WERI-Rb-1 (cell line): ENCODE results near the gene METRN.

Experiments used
- DNase-seq: peaks from one replicate; pipeline ENCODE4 v3.0.0-alpha.2; 2020
- H3K27ac ChIP-seq: fragments of 250-450 bp; sonication (Bioruptor Pico); 2 replicates; pipeline ENCODE4 v1.5.1; 2020; ENCODE audit warnings: mild to moderate bottlenecking, moderate library complexity
- H3K27me3 ChIP-seq: fragments of 250-450 bp; sonication (Bioruptor Pico); 2 replicates; pipeline ENCODE4 v1.5.1; 2021; ENCODE audit warnings: mild to moderate bottlenecking, low read depth, moderate library complexity; ENCODE audit not compliant: insufficient read depth, severe bottlenecking
- H3K36me3 ChIP-seq: fragments of 250-450 bp; sonication (Bioruptor Pico); 2 replicates; pipeline ENCODE4 v1.5.1; 2020; ENCODE audit warnings: mild to moderate bottlenecking, moderate library complexity
- H3K4me3 ChIP-seq: 2 replicates; pipeline ENCODE4 v1.5.1; 2011; ENCODE audit warnings: low read depth, mild to moderate bottlenecking, control low read depth, low read length
- H3K9me3 ChIP-seq: fragments of 250-450 bp; sonication (Bioruptor Pico); 2 replicates; pipeline ENCODE4 v1.5.1; 2021; ENCODE audit warnings: mild to moderate bottlenecking, moderate library complexity; ENCODE audit not compliant: severe bottlenecking
- CTCF ChIP-seq: IDR thresholded peaks from 2 replicates; pipeline ENCODE4 v1.5.1; 2011; ENCODE audit warnings: low read depth, mild to moderate bottlenecking, control low read depth, inconsistent platforms, low read length

METRN gene

GRCh38 chr16:702341-702740 lies 12.6 kb upstream of the METRN start:
- no peak overlapping the region for H3K27ac ChIP-seq
- TF ChIP-seq CTCF, result no peak
- H3K9me3 ChIP-seq, result no peaks in the 10 kb centered on the region
- H3K27me3 ChIP-seq, result peaks cover 4% of the 10 kb centered on the region
- no peak overlapping the region for H3K4me3 ChIP-seq
- H3K36me3 ChIP-seq, result peaks cover 18% of the 10 kb centered on the region
- no peak for DNase-seq

GRCh38 chr16:703406-703805 lies 11.5 kb upstream of the METRN start:
- peaks cover 4% of the 10 kb centered on the region for H3K27me3 ChIP-seq
- TF ChIP-seq CTCF, result no peak
- H3K9me3 ChIP-seq, result no peaks in the 10 kb centered on the region

GRCh38 chr16:704047-704446 lies 10.9 kb upstream of the METRN start:
- DNase-seq, result no peak
- H3K27ac ChIP-seq, result peak overlapping the region; percentile 91
- H3K27me3 ChIP-seq, result peaks cover 5% of the 10 kb centered on the region
- peak overlapping the region; percentile 88 for H3K4me3 ChIP-seq
- no peak for TF ChIP-seq CTCF
- H3K9me3 ChIP-seq, result no peaks in the 10 kb centered on the region
- peaks cover 16% of the 10 kb centered on the region for H3K36me3 ChIP-seq

More at GRCh38 chr16:703406-703805, 11.5 kb upstream of the METRN start:
- H3K36me3 ChIP-seq, result peaks cover 18% of the 10 kb centered on the region
- H3K4me3 ChIP-seq, result no peak overlapping the region
- DNase-seq, result no peak
- H3K27ac ChIP-seq, result no peak overlapping the region

- H3K4me3 ChIP-seq, result peak overlapping the region; percentile 88
- peak; percentile 77 for DNase-seq
- H3K36me3 ChIP-seq, result peaks cover 15% of the 10 kb centered on the region
- peaks cover 12% of the 10 kb centered on the region for H3K27me3 ChIP-seq
- peak overlapping the region; percentile 91 for H3K27ac ChIP-seq
- TF ChIP-seq CTCF, result no peak
- H3K9me3 ChIP-seq, result no peaks in the 10 kb centered on the region
These were observed 10.2 kb upstream of the METRN start for GRCh38 chr16:704552-705380.

- peaks cover 12% of the 10 kb centered on the region for H3K27me3 ChIP-seq
- peaks cover 15% of the 10 kb centered on the region for H3K36me3 ChIP-seq
- TF ChIP-seq CTCF, result no peak
- H3K27ac ChIP-seq, result peak within 1 kb of the TSS; percentile 91
- H3K9me3 ChIP-seq, result no peaks in the 10 kb centered on the region
- H3K4me3 ChIP-seq, result peak within 1 kb of the TSS; percentile 88
- DNase-seq, result peak; percentile 71
These were observed 9.3 kb upstream of the METRN start, which contains the start of gene FBXL16 for GRCh38 chr16:705431-706188. TSS of gene FBXL16 (minus strand) at chr16:705801. CDS start at chr16:697405, 8,396 bp downstream.
